ENCODE data around the gene PROK1. TPM values are rescaled to one million over a fixed set of nuclear protein-coding genes. Genes with fewer than 3 reads are reported as not detected.

PROK1 gene
- total and polyA plus RNA-seq, 2 of the 13 experiments (the other 11 are each of a cell fraction or from before 2014, with no cell fraction given): 0.07 TPM; not detected in 1

- TF ChIP-seq SRSF9 (IDR thresholded peaks at IDR 0.05; ENCODE audit: borderline replicate concordance, insufficient read depth, low read depth, low read length, poor library complexity, severe bottlenecking): no peak
- 0 out of 2 replicates have a peak, but pooled peaks have one; percentile 48 for TF ChIP-seq NFKBIZ (CRISPR knock-in tag; IDR thresholded peaks at IDR 0.05)
- TF ChIP-seq KLF13 (CRISPR knock-in tag; IDR thresholded peaks at IDR 0.05): peak; percentile 77
- 0 out of 2 replicates have a peak, but pooled peaks have one; percentile 18 for TF ChIP-seq SNAPC5 (CRISPR knock-in tag; IDR thresholded peaks at IDR 0.05; ENCODE audit: borderline replicate concordance)
- TF ChIP-seq ZNF3 (CRISPR knock-in tag; IDR thresholded peaks at IDR 0.05): no peak
- TF ChIP-seq ZBTB3 (CRISPR knock-in tag; IDR thresholded peaks at IDR 0.05; ENCODE audit: borderline replicate concordance, low read depth): peak; percentile 85; the same call in 1 of the 2 replicates
- TF ChIP-seq SIX1 (CRISPR knock-in tag; IDR thresholded peaks at IDR 0.05; ENCODE audit: borderline replicate concordance): no peak; the same call in 1 of the 2 replicates
- no peak for TF ChIP-seq SMARCE1 (IDR thresholded peaks at IDR 0.05; ENCODE audit: borderline replicate concordance)
- peak; percentile 69 for TF ChIP-seq AKAP8 (CRISPR knock-in tag; IDR thresholded peaks at IDR 0.05)
- TF ChIP-seq ZUFSP (CRISPR knock-in tag; IDR thresholded peaks at IDR 0.05; ENCODE audit: borderline replicate concordance): no peak
- no peak for TF ChIP-seq KAT2B (IDR thresholded peaks at IDR 0.05; ENCODE audit: borderline replicate concordance, low read depth, low read length)
- TF ChIP-seq ZSCAN5A (CRISPR knock-in tag; IDR thresholded peaks at IDR 0.05; ENCODE audit: borderline replicate concordance): 0 out of 2 replicates have a peak, but pooled peaks have one; percentile 18
- TF ChIP-seq HIVEP1 (CRISPR knock-in tag; IDR thresholded peaks at IDR 0.05): peak; percentile 51; the same call in 1 of the 2 replicates
- no peak for TF ChIP-seq ZBTB1 (CRISPR knock-in tag; IDR thresholded peaks at IDR 0.05; ENCODE audit: borderline replicate concordance)
- TF ChIP-seq RAD51 (IDR thresholded peaks at IDR 0.05; ENCODE audit: borderline replicate concordance): no peak
- no peak for TF ChIP-seq ZNF513 (CRISPR knock-in tag; conservative IDR thresholded peaks at IDR 0.05)
- no peak for TF ChIP-seq ZNF672 (CRISPR knock-in tag; IDR thresholded peaks at IDR 0.05)
- TF ChIP-seq SPEN (CRISPR knock-in tag; IDR thresholded peaks at IDR 0.05; ENCODE audit: low read depth): peak; percentile 99
- peak; percentile 85 for TF ChIP-seq ATF5 (CRISPR knock-in tag; IDR thresholded peaks at IDR 0.05; ENCODE audit: low read depth)
- no peak for TF ChIP-seq ZNF558 (CRISPR knock-in tag; IDR thresholded peaks at IDR 0.05; ENCODE audit: borderline replicate concordance)
- 0 out of 2 replicates have a peak, but pooled peaks have one; percentile 20 for TF ChIP-seq ZNF367 (CRISPR knock-in tag; IDR thresholded peaks at IDR 0.05; ENCODE audit: borderline replicate concordance)
- TF ChIP-seq ZNF556 (CRISPR knock-in tag; IDR thresholded peaks at IDR 0.05; ENCODE audit: borderline replicate concordance): peak; percentile 98
Measured at GRCh38 chr1:110407260-110408210, 43.4 kb upstream of the PROK1 start, which contains the start of gene LAMTOR5 (continued).
